DND-41 (cell line): ENCODE measurements around the gene MPST.

Experiments
- EZH2 ChIP-seq: IDR thresholded peaks from 3 replicates; pipeline ENCODE4 v1.6.1; 2012; ENCODE audit warnings: borderline replicate concordance, low read depth, mild to moderate bottlenecking, moderate library complexity, low read length, inconsistent platforms; ENCODE audit not compliant: severe bottlenecking
- TF ChIP-seq, protein P1 (sequence below): IDR thresholded peaks from 2 replicates; pipeline ENCODE4 v1.5.1; 2012; ENCODE audit warnings: borderline replicate concordance, low read length, moderate library complexity, mild to moderate bottlenecking; ENCODE audit not compliant: poor library complexity, severe bottlenecking; ENCODE audit errors: extremely low read depth

DNA sequence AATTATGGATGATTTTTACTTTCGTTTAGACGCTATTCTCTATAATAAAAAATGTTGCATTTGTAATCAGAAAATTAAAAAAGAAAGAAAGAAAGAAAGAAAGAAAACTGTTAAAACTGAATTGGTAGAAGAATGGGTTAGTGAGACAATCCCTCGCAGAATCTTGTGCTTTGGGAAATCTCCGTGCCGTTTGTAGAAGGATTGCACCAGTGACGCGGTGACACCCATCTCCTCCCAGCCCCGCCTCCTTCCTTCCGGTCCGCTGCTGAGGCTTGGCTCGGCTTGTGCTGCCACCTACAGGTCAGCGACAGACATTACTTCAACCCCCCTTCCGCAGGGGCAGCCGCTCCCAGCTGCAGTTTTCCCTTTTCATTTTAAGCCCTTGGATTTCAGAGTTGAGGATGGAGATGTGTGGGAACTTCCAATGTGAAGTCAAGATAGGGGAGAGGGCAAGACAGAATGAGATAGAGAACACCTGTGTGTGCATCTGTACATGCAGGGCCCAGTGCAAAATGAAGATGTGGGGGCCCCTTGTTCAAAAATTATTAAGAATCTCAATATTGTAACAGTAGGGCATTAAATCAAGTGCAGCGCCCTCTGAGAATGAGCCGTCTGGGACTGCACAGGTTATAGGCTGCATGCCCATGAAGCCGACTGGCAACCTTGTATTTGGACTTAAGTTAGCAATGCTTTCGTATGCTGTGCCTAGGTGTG is 41.4 kb upstream of the MPST start:
- TF ChIP-seq, protein P1, sequence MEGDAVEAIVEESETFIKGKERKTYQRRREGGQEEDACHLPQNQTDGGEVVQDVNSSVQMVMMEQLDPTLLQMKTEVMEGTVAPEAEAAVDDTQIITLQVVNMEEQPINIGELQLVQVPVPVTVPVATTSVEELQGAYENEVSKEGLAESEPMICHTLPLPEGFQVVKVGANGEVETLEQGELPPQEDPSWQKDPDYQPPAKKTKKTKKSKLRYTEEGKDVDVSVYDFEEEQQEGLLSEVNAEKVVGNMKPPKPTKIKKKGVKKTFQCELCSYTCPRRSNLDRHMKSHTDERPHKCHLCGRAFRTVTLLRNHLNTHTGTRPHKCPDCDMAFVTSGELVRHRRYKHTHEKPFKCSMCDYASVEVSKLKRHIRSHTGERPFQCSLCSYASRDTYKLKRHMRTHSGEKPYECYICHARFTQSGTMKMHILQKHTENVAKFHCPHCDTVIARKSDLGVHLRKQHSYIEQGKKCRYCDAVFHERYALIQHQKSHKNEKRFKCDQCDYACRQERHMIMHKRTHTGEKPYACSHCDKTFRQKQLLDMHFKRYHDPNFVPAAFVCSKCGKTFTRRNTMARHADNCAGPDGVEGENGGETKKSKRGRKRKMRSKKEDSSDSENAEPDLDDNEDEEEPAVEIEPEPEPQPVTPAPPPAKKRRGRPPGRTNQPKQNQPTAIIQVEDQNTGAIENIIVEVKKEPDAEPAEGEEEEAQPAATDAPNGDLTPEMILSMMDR: peak; percentile 99
- no peak for TF ChIP-seq EZH2
